ENCODE data around the gene PRKN. TPM values are rescaled to one million over a fixed set of nuclear protein-coding genes. Genes with fewer than 3 reads are reported as not detected.

PRKN gene
- total RNA-seq, 1 donor from 2014 or later: 1.2 TPM

- Histone ChIP-seq H3K4me3 (ENCODE audit: low read depth, low read length) (no peak overlapping the region), H3K36me3 (ENCODE audit: control insufficient read depth, insufficient read depth, low read length) (no peaks in the 10 kb centered on the region), H3K27me3 (ENCODE audit: control insufficient read depth, insufficient read depth, low read length) (no peaks in the 10 kb centered on the region)
- no peak for TF ChIP-seq CTCF (IDR thresholded peaks at IDR 0.05; ENCODE audit: insufficient read depth, low read length, poor library complexity, severe bottlenecking)
- no peak for DNase-seq (ENCODE audit: low read depth)
Observed at GRCh38 chr6:162371121-162371520, 356.4 kb downstream of the PRKN start.

GRCh38 chr6:162369091-162369490 lies 358.5 kb downstream of the PRKN start:
- no peak for TF ChIP-seq CTCF (IDR thresholded peaks at IDR 0.05; ENCODE audit: insufficient read depth, low read length, poor library complexity, severe bottlenecking)
- no peak for DNase-seq (ENCODE audit: low read depth)

GRCh38 chr6:162364488-162364887 lies 363.1 kb downstream of the PRKN start:
- no peak for TF ChIP-seq CTCF (IDR thresholded peaks at IDR 0.05; ENCODE audit: insufficient read depth, low read length, poor library complexity, severe bottlenecking)

More at GRCh38 chr6:162369091-162369490, 358.5 kb downstream of the PRKN start:
- H3K36me3 ChIP-seq (ENCODE audit: control insufficient read depth, insufficient read depth, low read length): no peaks in the 10 kb centered on the region
- no peak overlapping the region for H3K4me3 ChIP-seq (ENCODE audit: low read depth, low read length)
- no peaks in the 10 kb centered on the region for H3K27me3 ChIP-seq (ENCODE audit: control insufficient read depth, insufficient read depth, low read length)

GRCh38 chr6:162363757-162364156 lies 363.8 kb downstream of the PRKN start:
- DNase-seq (ENCODE audit: low read depth): no peak
- no peak for TF ChIP-seq CTCF (IDR thresholded peaks at IDR 0.05; ENCODE audit: insufficient read depth, low read length, poor library complexity, severe bottlenecking)
- Histone ChIP-seq H3K27me3 (ENCODE audit: control insufficient read depth, insufficient read depth, low read length) (no peaks in the 10 kb centered on the region), H3K36me3 (ENCODE audit: control insufficient read depth, insufficient read depth, low read length) (no peaks in the 10 kb centered on the region), H3K4me3 (ENCODE audit: low read depth, low read length) (no peak overlapping the region)

More at GRCh38 chr6:162364488-162364887, 363.1 kb downstream of the PRKN start:
- H3K36me3 ChIP-seq (ENCODE audit: control insufficient read depth, insufficient read depth, low read length): no peaks in the 10 kb centered on the region
- no peak overlapping the region for H3K4me3 ChIP-seq (ENCODE audit: low read depth, low read length)
- no peaks in the 10 kb centered on the region for H3K27me3 ChIP-seq (ENCODE audit: control insufficient read depth, insufficient read depth, low read length)
- no peak for DNase-seq (ENCODE audit: low read depth)

GRCh38 chr6:162360901-162361567 lies 366.5 kb downstream of the PRKN start:
- Histone ChIP-seq H3K36me3 (ENCODE audit: control insufficient read depth, insufficient read depth, low read length) (no peaks in the 10 kb centered on the region), H3K4me3 (ENCODE audit: low read depth, low read length) (no peak overlapping the region), H3K27me3 (ENCODE audit: control insufficient read depth, insufficient read depth, low read length) (no peaks in the 10 kb centered on the region)
- no peak for DNase-seq (ENCODE audit: low read depth)
- no peak for TF ChIP-seq CTCF (IDR thresholded peaks at IDR 0.05; ENCODE audit: insufficient read depth, low read length, poor library complexity, severe bottlenecking)

- no peak for TF ChIP-seq CTCF (IDR thresholded peaks at IDR 0.05; ENCODE audit: insufficient read depth, low read length, poor library complexity, severe bottlenecking)
- no peaks in the 10 kb centered on the region for H3K27me3 ChIP-seq (ENCODE audit: control insufficient read depth, insufficient read depth, low read length)
- no peak for DNase-seq (ENCODE audit: low read depth)
- H3K4me3 ChIP-seq (ENCODE audit: low read depth, low read length): no peak overlapping the region
- H3K36me3 ChIP-seq (ENCODE audit: control insufficient read depth, insufficient read depth, low read length): no peaks in the 10 kb centered on the region
Observed at GRCh38 chr6:162358625-162359024, 368.9 kb downstream of the PRKN start.

Measured in kidney epithelial cell (primary cell).